HepG2 (cell line): ENCODE measurements around the gene MLLT10. TPM values are rescaled to one million over a fixed set of nuclear protein-coding genes. Genes with fewer than 3 reads are reported as not detected.

Experiments used
- ATAC-seq: fragments of 200-7000 bp; cut with Tn5 transposase; 3 replicates; pipeline ENCODE4 v1.9.1; 2020; ENCODE audit warnings: mild to moderate bottlenecking, moderate library complexity
- BruUV-seq: library from RNA; stranded (reverse); fragments of 400-500 nt; replicated peaks from 2 replicates; lab custom pipeline; 2021; lab: Mats Ljungman, UMichigan
- CTCF ChIA-PET: fragments of 300-600 bp; formaldehyde crosslinking; extraction: SDS; loops from one replicate; lab custom pipeline; 2021; ENCODE audit warnings: low total read pairs, inconsistent platforms, low intra/inter-chr PET ratio; lab: Yijun Ruan, JAX
- POLR2A ChIA-PET: fragments of 350-600 bp; sonication (Branson Sonifier 250); formaldehyde crosslinking; loops from one replicate; lab custom pipeline; 2020; ENCODE audit warnings: antibody characterized with exemption, inconsistent platforms; lab: Yijun Ruan, JAX
- DNase-seq: peaks from one replicate; pipeline ENCODE4 v3.0.0-alpha.2; 2015; ENCODE audit warnings: low spot score
- FAIRE-seq: peaks from 3 replicates; lab custom pipeline; 2011; peaks lifted over from hg19 to GRCh38; lab: Jason Lieb, UNC
- H2AFZ ChIP-seq: one replicate; pipeline ENCODE4 v1.6.1; 2011; ENCODE audit warnings: low read length, inconsistent platforms
- H3K27ac ChIP-seq: fragments of 300-600 bp; 3 replicates; pipeline ENCODE4 v1.8.0; 2011; ENCODE audit warnings: mixed run types, mild to moderate bottlenecking, mixed read lengths, low read length, inconsistent platforms; ENCODE audit not compliant: insufficient read depth; ENCODE audit errors: extremely low read length
- H3K27me3 ChIP-seq, 2 experiments: fragments of 200-600 bp in 1 of 2; 2 replicates in 1 of 2; 3 replicates in 1 of 2; pipeline versions ENCODE4 v1.6.0 to v1.8.0; 2011; ENCODE audit warnings: low read length in 2 of 2, mild to moderate bottlenecking in 2 of 2, moderate library complexity in 2 of 2, inconsistent platforms in 1 of 2; ENCODE audit not compliant: insufficient read depth in 2 of 2, control insufficient read depth in 1 of 2
- H3K36me3 ChIP-seq, 2 experiments: fragments of 200-600 bp in 1 of 2; replicated peaks in 1 of 2; 2 replicates in 1 of 2; 3 replicates in 1 of 2; pipeline versions ENCODE4 v1.5.1 to v1.8.0; 2011; ENCODE audit warnings: low read length in 2 of 2, inconsistent platforms in 1 of 2; ENCODE audit not compliant: insufficient read depth in 2 of 2, control insufficient read depth in 1 of 2
- H3K4me1 ChIP-seq: 2 replicates; pipeline ENCODE4 v1.5.1; 2012; ENCODE audit warnings: low read length, inconsistent platforms; ENCODE audit not compliant: insufficient read depth
- H3K4me2 ChIP-seq: 2 replicates; pipeline ENCODE4 v1.6.0; 2011; ENCODE audit warnings: low read depth, low read length, inconsistent platforms
- H3K4me3 ChIP-seq, 3 experiments: fragments of 200-600 bp in 1 of 3; sonication (generic), shearing (Covaris generic) in 1 of 3; replicated peaks in 1 of 3; 2 replicates each; pipeline ENCODE4 v1.5.1; 2011 to 2016; ENCODE audit warnings: low read length in 3 of 3, inconsistent platforms in 2 of 3, low read depth in 2 of 3, mild to moderate bottlenecking in 2 of 3, control low read depth in 1 of 3, mixed read lengths in 1 of 3; ENCODE audit not compliant: insufficient read depth in 1 of 3
- H3K79me2 ChIP-seq: one replicate; pipeline ENCODE4 v1.6.1; 2011; ENCODE audit warnings: low read length, inconsistent platforms; ENCODE audit not compliant: insufficient read depth
- H3K9ac ChIP-seq: 2 replicates; pipeline ENCODE4 v1.6.0; 2011; ENCODE audit warnings: mild to moderate bottlenecking, low read depth, low read length, inconsistent platforms; ENCODE audit not compliant: insufficient read depth
- H3K9me3 ChIP-seq: 2 replicates; pipeline ENCODE4 v1.5.1; 2012; ENCODE audit warnings: mild to moderate bottlenecking, low read length
- H4K20me1 ChIP-seq: 2 replicates; pipeline ENCODE4 v1.6.0; 2011; ENCODE audit warnings: inconsistent platforms, mild to moderate bottlenecking, low read length, moderate library complexity; ENCODE audit not compliant: insufficient read depth
- ARID4A ChIP-seq: sonication (generic); formaldehyde crosslinking; IDR thresholded peaks from 2 replicates; pipeline ENCODE4 v1.5.0; 2020; ENCODE audit warnings: mild to moderate bottlenecking, missing genetic modification reagents, borderline replicate concordance
- MAZ ChIP-seq, 2 experiments: sonication (generic) in 1 of 2; formaldehyde crosslinking in 1 of 2; IDR thresholded peaks; 2 replicates each; pipeline versions ENCODE4 v1.5.0 to v1.6.1; 2012 to 2020; ENCODE audit warnings: low read depth in 2 of 2, mild to moderate bottlenecking in 2 of 2, borderline replicate concordance in 1 of 2, improper control_type of control experiment in 1 of 2, low read length in 1 of 2, missing genetic modification reagents in 1 of 2, moderate library complexity in 1 of 2
- RNF2 ChIP-seq: fragments of 450-650 bp; conservative IDR thresholded peaks from 2 replicates; pipeline ENCODE4 v1.6.1; 2016; ENCODE audit warnings: low read depth
- SNAPC5 ChIP-seq: sonication (generic); formaldehyde crosslinking; IDR thresholded peaks from 2 replicates; pipeline ENCODE4 v1.8.1; 2023; ENCODE audit warnings: mild to moderate bottlenecking, missing genetic modification reagents, borderline replicate concordance
- SUZ12 ChIP-seq: fragments of 150-350 bp; IDR thresholded peaks from 2 replicates; pipeline ENCODE4 v1.6.1; 2014; ENCODE audit warnings: low read depth, low read length
- ZNF430 ChIP-seq: sonication (generic); formaldehyde crosslinking; IDR thresholded peaks from 2 replicates; pipeline ENCODE4 v1.9.0; 2021; ENCODE audit warnings: mild to moderate bottlenecking, missing genetic modification reagents
- ZNF598 ChIP-seq: sonication (generic); formaldehyde crosslinking; IDR thresholded peaks from 2 replicates; pipeline ENCODE4 v1.5.1; 2020; ENCODE audit warnings: mild to moderate bottlenecking, missing genetic modification reagents, borderline replicate concordance
- ZNF777 ChIP-seq: sonication (generic); formaldehyde crosslinking; IDR thresholded peaks from 2 replicates; pipeline ENCODE4 v1.4.0; 2020; ENCODE audit warnings: missing genetic modification reagents
- WGBS: methylation state at CpG from one replicate; pipeline ENCODE4 v1.1.6; 2017; ENCODE audit warnings: low lambda C conversion rate; 5-methylcytosine and 5-hydroxymethylcytosine counted together
- in situ Hi-C: cut with HindIII; loops from 2 replicates; pipeline ENCODE4 v1.10.0; 2017; ENCODE audit warnings: low pct_unique_long_range_greater_than_20kb; ENCODE audit not compliant: extremely low pct_ligation_motif_present
- intact Hi-C: fragments of 100-400 bp; cut with micrococcal nuclease; formaldehyde crosslinking; loops from one replicate; pipeline ENCODE4 v1.10.0; 2022; ENCODE audit not compliant: unreplicated experiment
- polyA plus RNA-seq, 8 experiments: library from polyadenylated mRNA; depleted of rRNA in 3 of 8; stranded (reverse) in 7 of 8; unstranded in 1 of 8; fragments of >200 nt; fragmentation: Illumina TruSeq in 4 of 8; extraction: Trizol in 4 of 8; gene quantifications; 2 replicates each; pipeline versions ENCODE4 v1.2.1 to v1.2.3, GENCODE V29; 2011 to 2016; ENCODE audit warnings: low read depth in 4 of 8, missing spikeins in 1 of 8, mixed read lengths in 1 of 8; ENCODE audit not compliant: insufficient read depth in 1 of 8
- total RNA-seq, 5 experiments: library from RNA; depleted of rRNA; stranded (reverse); fragments of >200 nt; fragmentation: Illumina TruSeq; extraction: Trizol; gene quantifications; 2 replicates each; pipeline ENCODE4 v1.2.3, GENCODE V29; 2016; ENCODE audit warnings: low read depth in 1 of 5

MLLT10 gene
- total and polyA plus RNA-seq, 2 of the 13 experiments (the other 11 are each of a cell fraction or from before 2014, with no cell fraction given), result 51.3 to 84.1 TPM

GRCh38 chr10:21696302-21696701 is 162.3 kb downstream of the MLLT10 start (continued):
- TF ChIP-seq ARID4A (CRISPR knock-in tag) (no peak), ZNF430 (no peak), RNF2 (no peak), ZNF777 (CRISPR knock-in tag) (no peak), ZNF598 (no peak), SNAPC5 (CRISPR knock-in tag) (no peak), SUZ12 (no peak)

GRCh38 chr10:21699575-21699974 is 165.5 kb downstream of the MLLT10 start:
- Histone ChIP-seq H3K4me1 (no peaks in the 10 kb centered on the region; the same call in 1 of the 2 replicates), H3K4me2 (no peak overlapping the region), H3K4me3 (no peak overlapping the region), H2AFZ (no peak overlapping the region), H3K79me2 (peaks cover 34% of the 10 kb centered on the region), H4K20me1 (no peaks in the 10 kb centered on the region; the same call in none of the 2 replicates), H3K27ac (no peak overlapping the region), H3K9ac (no peak overlapping the region), H3K27me3 (no peaks in the 10 kb centered on the region)
- in situ Hi-C loops (no loop called here), intact Hi-C loops (no loop called here)
- DNase-seq (no peak), ATAC-seq (no peak)
- POLR2A ChIA-PET, result no interaction called here
- BruUV-seq, result no TSS peak
- no peak for TF ChIP-seq MAZ (IDR thresholded peaks at IDR 0.05; ENCODE audit: borderline replicate concordance, low read depth, low read length)
- no peak for TF ChIP-seq MAZ (CRISPR knock-in tag; IDR thresholded peaks at IDR 0.05; ENCODE audit: low read depth)
- TF ChIP-seq, all 625 proteins: peak for 0
- peaks cover 26% of the 10 kb centered on the region for H3K9me3 ChIP-seq
- H3K36me3 ChIP-seq, result peaks cover 4 to 20% of the 10 kb centered on the region in 2 experiments; a peak in 4 of 5 replicates
- 96% methylated on average over 3 of the region's 3 CpGs for WGBS
- no peak for FAIRE-seq
- CTCF ChIA-PET, result no interaction called here
